Right lobe of liver (tissue), 6 donors: ENCODE data around the gene ZNF785. TPM values are rescaled to one million over a fixed set of nuclear protein-coding genes. Genes with fewer than 3 reads are reported as not detected.

Experiments used
- ATAC-seq, 4 donors: fragments of 200-7000 bp; cut with Tn5 transposase; one replicate each; pipeline ENCODE4 v1.9.1; 2020; ENCODE audit warnings: mild to moderate bottlenecking in 4 of 4, moderate library complexity in 4 of 4
- DNase-seq, 3 donors: peaks; one replicate each; pipeline ENCODE4 v3.0.0-alpha.2; 2020
- H3K27ac ChIP-seq, 3 donors: fragments of 200-600 bp; one replicate each; pipeline ENCODE4 v1.8.0; 2022
- H3K27me3 ChIP-seq, 2 donors: fragments of 200-600 bp; one replicate each; pipeline ENCODE4 v1.8.0; 2022
- H3K36me3 ChIP-seq, 4 donors: fragments of 200-600 bp; sonication (generic) in 1 of 4; one replicate each; pipeline versions ENCODE4 v1.5.1 to v1.8.0; 2017 to 2022; ENCODE audit warnings: control low read depth in 1 of 4
- H3K4me1 ChIP-seq, 4 donors: fragments of 200-600 bp; sonication (generic) in 1 of 4; one replicate each; pipeline versions ENCODE4 v1.5.1 to v1.8.0; 2017 to 2022; ENCODE audit warnings: control low read depth in 1 of 4
- H3K4me3 ChIP-seq, 3 donors: fragments of 200-600 bp; one replicate each; pipeline ENCODE4 v1.8.0; 2022
- H3K9me3 ChIP-seq, 4 donors: fragments of 200-600 bp; sonication (generic) in 1 of 4; one replicate each; pipeline versions ENCODE4 v1.5.1 to v1.8.0; 2017 to 2022; ENCODE audit warnings: control low read depth in 1 of 4
- CTCF ChIP-seq, 4 donors: fragments of 200-600 bp in 3 of 4; fragments of 450-650 bp in 1 of 4; IDR thresholded peaks; one replicate each; pipeline versions ENCODE4 v1.5.1 to v1.8.0; 2016 to 2022; ENCODE audit warnings: antibody characterized with exemption in 4 of 4, mild to moderate bottlenecking in 2 of 4
- POLR2A ChIP-seq: fragments of 450-650 bp; IDR thresholded peaks from one replicate; pipeline ENCODE4 v1.6.1; 2017; ENCODE audit warnings: antibody characterized with exemption, mild to moderate bottlenecking
- WGBS: methylation state at CpG from one replicate; pipeline ENCODE4 v1.1.6; 2018; ENCODE audit warnings: low coverage, low lambda C conversion rate; ENCODE audit not compliant: insufficient coverage; ENCODE audit errors: missing lambda C conversion rate; 5-methylcytosine and 5-hydroxymethylcytosine counted together
- intact Hi-C, 2 donors: fragments of 100-400 bp; cut with DNase I; formaldehyde crosslinking; loops; one replicate each; pipeline versions ENCODE4 v1.11.2 to v1.14.1; 2022
- total RNA-seq, 6 experiments: library from RNA; depleted of rRNA in 2 of 6; stranded (reverse); fragments of >200 nt in 2 of 6; fragmentation: NEBNext Ultra II Directional in 3 of 6; extraction: Animal tissue kit (Norgen Biotek cat#: 25700) in 3 of 6; gene quantifications; one replicate each; pipeline versions ENCODE4 v1.1.0 to v1.2.4, GENCODE V29; 2016 to 2023
- donor health status: DM: no; HTN: yes; CAD: no.
- donor health status: DM: no; HTN: no; CAD: no.
- donor health status: DM: no; HTN: no; CAD: no.
- donor health status: DM: no; HTN: yes; CAD: no.
- donor health status: DM: no; HTN: yes; CAD: no.

The ZNF785 gene
- total RNA-seq, 6 experiments from 2014 or later, result 2.4 to 6.5 (median 5.6) TPM

GRCh38 chr16:30571445-30572322, 13.8 kb downstream of the ZNF785 start, which contains the start of gene ZNF688:
Gene ZNF688 (minus strand): TSS chr16:30571714. CDS start chr16:30571629, 85 bp downstream.
- Histone ChIP-seq H3K36me3 (no peaks in the 10 kb centered on the region), H3K9me3 (no peaks in the 10 kb centered on the region), H3K27ac (peak within 1 kb of the TSS; percentile 89 to 94 (median 91)), H3K27me3 (no peaks in the 10 kb centered on the region), H3K4me3 (peak within 1 kb of the TSS; percentile 64 to 77 (median 72)), H3K4me1 (peaks cover 0 to 12% (median under 1%) of the 10 kb centered on the region in 4 donors)
- TF ChIP-seq CTCF (IDR thresholded peaks at IDR 0.05) (no peak), POLR2A (peak; percentile 53)
- DNase-seq (peak; percentile 91 to 92 (median 92)), ATAC-seq (peak; percentile 75 to 87 (median 84))
- WGBS, result 0% methylated on average over 16 of the region's 67 CpGs
- intact Hi-C loops, result no loop called here

GRCh38 chr16:30570636-30571444, 14.7 kb downstream of the ZNF785 start:
- Histone ChIP-seq H3K27me3 (no peaks in the 10 kb centered on the region), H3K4me1 (peaks cover 0 to 12% (median under 1%) of the 10 kb centered on the region in 4 donors), H3K4me3 (peak overlapping the region; percentile 64 to 77 (median 72)), H3K27ac (peak overlapping the region; percentile 89 to 94 (median 91)), H3K36me3 (no peaks in the 10 kb centered on the region), H3K9me3 (no peaks in the 10 kb centered on the region)
- WGBS, result 21% methylated on average over 7 of the region's 22 CpGs
- TF ChIP-seq POLR2A (no peak), CTCF (IDR thresholded peaks at IDR 0.05) (no peak)
- intact Hi-C loops, result no loop called here
- DNase-seq (peak in 2 of 3 donors; percentile 37 to 52), ATAC-seq (peak in 3 of 4 donors; percentile 1 to 11 (median 1))

- DNase-seq (no peak), ATAC-seq (no peak)
- peaks cover 0 to 12% (median under 1%) of the 10 kb centered on the region in 4 donors for H3K4me1 ChIP-seq
- H3K9me3 ChIP-seq, result no peaks in the 10 kb centered on the region
- no peaks in the 10 kb centered on the region for H3K27me3 ChIP-seq
- no peak for TF ChIP-seq POLR2A
- TF ChIP-seq CTCF (IDR thresholded peaks at IDR 0.05), result no peak
- intact Hi-C loops, result no loop called here
- H3K36me3 ChIP-seq, result no peaks in the 10 kb centered on the region
- 69% methylated on average over 4 of the region's 44 CpGs for WGBS
- peak overlapping the region in 1 of 3 donors; percentile 3 for H3K4me3 ChIP-seq
- peak overlapping the region in 2 of 3 donors; percentile 49 to 89 for H3K27ac ChIP-seq
Measured at GRCh38 chr16:30569746-30570635, 15.5 kb downstream of the ZNF785 start.

- DNase-seq (no peak), ATAC-seq (no peak)
- intact Hi-C loops, result no loop called here
- TF ChIP-seq CTCF (IDR thresholded peaks at IDR 0.05) (no peak), POLR2A (no peak)
- no peaks in the 10 kb centered on the region for H3K36me3 ChIP-seq
- 96% methylated on average over 3 of the region's 3 CpGs for WGBS
- no peaks in the 10 kb centered on the region for H3K27me3 ChIP-seq
- peaks cover 0 to 12% (median under 1%) of the 10 kb centered on the region in 4 donors for H3K4me1 ChIP-seq
- H3K9me3 ChIP-seq, result no peaks in the 10 kb centered on the region
- H3K27ac ChIP-seq, result no peak overlapping the region
- H3K4me3 ChIP-seq, result no peak overlapping the region
Measured at GRCh38 chr16:30569281-30569680, 16.2 kb downstream of the ZNF785 start.
